HG03565 (cell line): ENCODE measurements around the gene MCM5.
"Not testable (repeated sequence)": the region's sequence is repeated elsewhere in the genome, so short reads cannot be mapped to it uniquely, and the experiment has no call there.

ENCODE experiments used
- ATAC-seq: cut with Tn5 transposase; IDR thresholded peaks from one replicate; pipeline ENCODE4 v1.9.1; 2021; ENCODE audit warnings: mild to moderate bottlenecking, moderate library complexity; ENCODE audit not compliant: unreplicated experiment

MCM5 gene

DNA sequence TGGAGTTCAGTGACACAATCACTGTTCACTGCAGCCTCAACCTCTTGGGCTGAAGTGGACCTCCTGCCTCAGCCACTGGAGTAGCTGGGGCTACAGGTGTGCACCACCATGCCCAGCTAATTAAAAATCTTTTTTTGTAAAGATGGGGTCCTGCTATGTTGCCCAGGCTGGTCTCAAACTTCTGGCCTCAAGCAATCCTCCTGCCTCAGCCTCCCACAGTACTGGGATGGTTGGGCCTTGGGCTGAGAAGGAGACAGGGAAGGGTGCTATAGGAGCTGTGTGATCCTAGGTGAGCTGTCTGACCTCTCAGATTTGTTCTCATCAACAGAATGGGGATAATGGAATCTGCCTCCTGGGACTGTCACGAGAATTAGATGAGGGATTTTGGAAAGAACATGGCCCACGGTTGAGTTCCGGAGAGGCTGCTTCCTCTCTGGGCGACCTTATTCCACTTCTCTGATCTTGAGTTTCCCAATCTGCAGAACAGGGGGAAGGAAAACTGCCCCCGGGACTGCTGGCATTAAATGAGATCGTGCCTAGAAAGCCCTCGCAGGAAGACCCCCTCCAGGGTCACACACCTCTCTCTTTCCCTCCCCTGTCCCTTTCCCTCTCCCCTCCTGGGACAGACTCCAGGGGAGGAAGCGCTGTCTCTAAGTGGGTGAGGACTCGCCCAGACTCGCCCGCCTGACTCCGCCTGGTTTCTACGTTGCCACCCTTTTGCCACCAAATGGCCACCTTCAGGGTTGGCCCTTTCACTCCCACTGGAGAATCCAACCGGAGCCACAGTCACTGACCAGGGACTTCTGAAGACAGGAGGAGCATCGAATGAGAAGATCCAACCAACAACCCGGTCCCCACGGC lies 50.1 kb downstream of the MCM5 start:
- no peak for ATAC-seq

DNA sequence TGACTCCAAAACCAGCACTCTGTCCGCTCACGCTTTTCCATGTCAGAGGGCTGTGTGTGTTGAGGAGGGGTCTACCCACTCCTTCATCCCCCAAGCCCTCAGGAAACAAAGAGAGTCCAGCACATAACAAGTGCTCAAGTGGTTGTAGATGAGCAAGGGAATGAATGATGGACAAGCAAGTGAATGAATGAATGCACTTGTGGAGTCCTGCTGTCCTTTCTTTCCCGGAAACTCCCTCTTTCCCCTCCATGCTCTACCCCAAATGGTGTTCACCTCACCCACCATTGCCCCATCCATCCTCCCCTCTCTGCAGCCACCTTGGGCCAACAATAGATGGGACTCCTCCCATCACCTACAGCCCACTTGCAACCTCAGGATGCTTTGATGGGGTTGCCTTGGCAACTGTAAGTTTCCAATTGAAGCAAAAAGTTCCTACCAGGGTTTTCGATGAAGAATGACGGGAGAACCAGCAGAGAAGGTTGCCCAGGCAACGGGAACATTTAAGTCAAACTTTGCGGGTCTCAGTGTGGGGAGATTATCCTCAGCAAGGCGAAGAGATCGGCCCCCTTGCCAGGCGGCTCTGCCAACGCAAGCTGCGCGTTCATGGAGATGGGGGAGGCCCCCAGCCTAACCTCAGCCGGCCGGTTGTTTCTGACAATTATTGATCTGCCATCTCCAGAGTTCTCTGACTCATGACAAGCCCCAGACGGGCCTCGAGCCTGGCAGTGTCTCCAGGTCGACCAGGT lies 51.1 kb downstream of the MCM5 start:
- ATAC-seq, result no peak

DNA sequence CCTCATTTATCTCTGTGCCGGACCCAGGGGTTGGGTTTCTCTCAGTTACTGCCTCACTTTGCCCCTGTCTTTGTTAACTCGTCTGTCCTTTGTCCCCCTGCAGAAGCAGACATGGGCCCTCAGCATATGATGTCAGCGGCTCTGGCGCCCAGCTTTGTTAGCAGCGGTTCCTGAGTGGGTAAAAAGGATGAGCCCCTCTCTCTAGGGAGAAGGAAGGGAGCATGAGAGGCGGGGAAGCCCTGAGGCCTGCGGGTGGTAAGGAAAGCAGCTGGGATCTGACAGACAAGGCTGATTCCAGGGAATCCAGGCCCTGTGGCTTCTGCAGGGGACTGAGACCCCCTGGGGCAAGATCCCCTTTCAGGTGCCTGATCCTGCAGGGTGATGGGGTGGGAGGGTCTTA lies 51.7 kb downstream of the MCM5 start:
- ATAC-seq, result no peak

DNA sequence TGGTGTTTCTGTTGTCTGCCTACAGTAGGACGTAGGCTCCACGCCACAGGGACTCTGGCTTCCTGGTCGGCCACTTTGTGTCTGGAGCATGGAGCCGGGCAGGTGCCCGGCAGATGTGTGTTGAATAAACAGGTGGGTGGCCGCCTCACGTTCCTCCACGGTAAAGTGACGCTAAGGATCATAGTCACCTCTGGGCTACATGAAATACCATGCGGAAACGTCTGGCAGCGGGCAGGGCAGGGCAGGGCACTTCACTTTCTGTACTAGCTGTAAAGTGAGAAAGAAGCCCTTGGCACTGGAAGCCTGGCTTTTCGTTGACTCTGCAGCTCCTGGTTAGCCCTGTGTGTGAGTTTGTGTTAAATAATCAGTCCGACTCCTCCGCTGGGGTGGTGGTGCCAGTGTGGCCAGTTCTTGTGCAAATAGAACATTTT lies 52.4 kb downstream of the MCM5 start:
- ATAC-seq, result no peak

DNA sequence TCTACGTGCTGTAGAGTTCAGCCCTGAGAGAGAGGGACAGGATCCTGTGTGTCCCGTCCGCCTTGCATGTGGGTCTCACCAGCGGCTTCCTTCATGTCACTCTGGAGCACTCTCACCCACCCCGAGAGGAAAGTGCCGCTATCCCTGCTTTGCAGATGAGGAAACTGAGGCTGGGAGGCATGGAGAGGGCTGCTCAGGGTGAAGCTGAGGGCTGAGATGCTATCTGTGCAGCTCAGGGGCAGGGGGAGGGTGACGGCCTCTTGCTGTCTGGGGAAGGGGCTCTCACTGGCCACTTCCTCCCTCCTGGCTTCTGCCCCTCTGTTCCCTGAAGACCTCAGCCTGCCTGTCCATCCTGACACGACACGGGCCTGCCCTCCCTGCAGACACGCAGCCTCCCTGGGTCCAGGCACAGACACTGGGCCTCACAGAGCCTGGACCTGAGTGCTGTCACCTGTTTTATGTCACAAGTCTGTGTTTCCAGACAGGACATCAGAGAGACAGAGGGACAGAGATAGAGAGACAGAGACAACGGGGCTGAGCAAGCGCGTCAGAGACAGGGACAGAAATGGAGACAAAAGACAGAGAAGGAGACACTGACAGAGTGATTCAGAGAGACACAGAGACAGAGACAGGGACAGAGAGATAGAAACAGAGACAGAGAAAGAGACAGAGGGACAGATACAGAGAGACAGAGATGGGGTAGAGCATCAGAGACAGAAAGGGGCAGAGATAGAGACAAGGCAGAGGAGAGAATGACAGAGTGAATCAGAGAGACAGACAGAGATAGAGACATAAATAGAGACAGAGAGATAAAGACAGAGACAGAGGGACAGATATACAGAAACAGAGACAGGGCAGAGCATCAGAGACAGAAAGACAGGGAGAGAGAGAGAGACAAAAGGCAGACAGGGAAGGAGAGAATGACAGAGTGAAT lies 53.1 kb downstream of the MCM5 start:
- ATAC-seq, result no peak

DNA sequence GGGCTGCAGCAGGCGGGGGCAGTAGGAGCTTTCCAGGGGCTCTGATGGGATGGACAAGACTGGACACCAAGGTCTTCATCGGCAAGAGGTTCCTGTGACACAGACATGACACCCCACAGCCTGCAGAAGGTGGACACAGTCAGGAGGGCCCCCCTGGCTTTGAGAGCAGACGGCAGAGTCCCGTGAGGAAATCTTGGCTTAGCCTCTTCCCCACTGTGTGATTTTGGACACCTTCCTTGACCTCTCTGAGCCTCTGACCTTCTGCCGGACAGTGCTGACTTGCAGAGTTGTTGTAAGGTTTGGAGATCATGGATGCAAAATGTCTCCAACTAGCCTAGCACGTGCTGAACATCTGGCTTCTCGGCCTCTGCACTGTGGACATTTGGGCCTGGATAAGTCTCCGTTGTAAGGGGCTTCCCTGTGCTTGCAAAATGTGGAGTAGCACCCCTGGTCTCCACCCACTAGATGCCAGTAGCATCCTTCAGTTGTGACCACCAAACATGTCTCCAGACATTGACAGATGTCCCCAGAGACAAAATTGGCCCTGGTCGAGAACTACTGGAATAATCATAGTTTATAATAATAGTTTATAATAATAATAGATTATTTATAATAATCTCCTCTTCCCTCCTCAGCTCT lies 54.6 kb downstream of the MCM5 start:
- ATAC-seq, result no peak

DNA sequence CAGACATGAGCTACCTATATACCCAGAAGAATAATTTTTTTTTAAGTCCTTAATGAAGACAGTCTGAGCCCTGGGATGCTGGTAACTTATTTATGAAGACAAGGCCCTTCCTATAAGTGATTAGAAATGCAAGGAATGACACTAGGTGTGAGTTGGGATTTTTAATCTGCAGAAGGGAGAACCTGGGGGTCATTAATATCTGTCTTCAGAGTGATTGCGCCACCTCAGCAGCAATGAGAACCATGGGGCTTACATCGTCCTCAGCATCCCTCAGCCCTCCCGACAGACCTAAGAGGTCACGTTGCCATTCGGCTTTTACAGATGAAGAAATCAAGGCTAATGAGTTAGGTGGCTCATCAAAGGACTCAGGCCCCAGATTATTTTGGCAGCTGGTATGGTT lies 55.6 kb downstream of the MCM5 start:
- ATAC-seq, result no peak

DNA sequence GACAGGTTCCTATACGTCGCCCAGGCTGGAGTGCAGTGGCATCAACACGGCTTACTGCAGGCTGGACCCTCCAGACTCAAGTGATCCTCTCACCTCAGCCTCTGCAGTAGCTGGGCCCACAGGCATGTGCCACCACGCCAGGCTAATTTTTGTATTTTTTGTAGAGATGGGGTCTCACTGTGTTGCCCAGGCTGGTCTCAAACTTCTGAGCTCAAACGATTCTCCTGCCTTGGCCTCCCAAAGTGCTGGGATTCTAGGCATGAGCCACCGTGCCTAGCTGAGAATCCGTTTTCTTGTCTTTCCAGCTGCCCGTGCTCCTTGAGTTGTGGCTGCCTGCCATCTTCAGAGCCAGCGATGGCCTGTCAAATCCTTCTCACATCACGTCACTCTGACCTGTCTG lies 56.8 kb downstream of the MCM5 start:
- no peak for ATAC-seq

DNA sequence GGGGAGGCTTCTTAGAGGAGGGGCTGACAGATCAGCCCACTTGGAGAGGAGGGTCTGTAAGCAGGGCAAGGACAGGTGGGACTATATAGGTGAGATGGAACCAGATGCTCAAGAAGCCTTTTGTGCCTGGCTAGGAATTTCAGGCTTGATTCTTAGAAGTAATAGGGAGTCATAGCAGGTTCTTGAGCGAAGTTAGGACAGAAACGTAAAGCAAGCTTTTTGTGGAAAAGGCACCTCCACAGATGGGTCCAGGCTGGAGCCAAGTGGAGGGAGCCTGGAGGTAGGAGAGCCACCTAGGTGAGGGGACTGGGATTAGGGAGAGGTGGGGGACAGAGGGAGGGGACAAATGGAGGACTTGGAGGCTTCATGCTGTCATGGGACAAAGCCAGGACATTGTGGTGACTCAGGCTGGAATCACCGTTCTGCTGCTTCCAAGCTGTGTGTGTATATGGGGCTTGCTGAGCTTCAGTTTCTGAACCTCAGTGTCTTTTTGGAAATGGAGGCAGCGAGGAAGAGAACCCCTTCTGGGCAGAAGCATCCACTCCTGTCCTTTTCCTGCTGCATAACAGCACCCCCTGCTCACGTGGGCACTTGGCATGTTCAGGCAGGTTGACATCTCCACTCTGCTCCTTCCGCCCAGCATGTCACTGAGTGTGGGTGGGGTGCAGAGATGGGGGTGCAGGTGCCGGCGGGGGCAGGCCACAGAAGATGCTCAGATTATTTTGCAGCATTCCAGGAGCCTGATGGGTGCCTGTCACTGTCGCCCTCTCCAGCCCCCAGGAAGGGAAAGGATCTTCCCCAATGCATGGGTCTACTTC lies 58.0 kb downstream of the MCM5 start:
- no peak for ATAC-seq

DNA sequence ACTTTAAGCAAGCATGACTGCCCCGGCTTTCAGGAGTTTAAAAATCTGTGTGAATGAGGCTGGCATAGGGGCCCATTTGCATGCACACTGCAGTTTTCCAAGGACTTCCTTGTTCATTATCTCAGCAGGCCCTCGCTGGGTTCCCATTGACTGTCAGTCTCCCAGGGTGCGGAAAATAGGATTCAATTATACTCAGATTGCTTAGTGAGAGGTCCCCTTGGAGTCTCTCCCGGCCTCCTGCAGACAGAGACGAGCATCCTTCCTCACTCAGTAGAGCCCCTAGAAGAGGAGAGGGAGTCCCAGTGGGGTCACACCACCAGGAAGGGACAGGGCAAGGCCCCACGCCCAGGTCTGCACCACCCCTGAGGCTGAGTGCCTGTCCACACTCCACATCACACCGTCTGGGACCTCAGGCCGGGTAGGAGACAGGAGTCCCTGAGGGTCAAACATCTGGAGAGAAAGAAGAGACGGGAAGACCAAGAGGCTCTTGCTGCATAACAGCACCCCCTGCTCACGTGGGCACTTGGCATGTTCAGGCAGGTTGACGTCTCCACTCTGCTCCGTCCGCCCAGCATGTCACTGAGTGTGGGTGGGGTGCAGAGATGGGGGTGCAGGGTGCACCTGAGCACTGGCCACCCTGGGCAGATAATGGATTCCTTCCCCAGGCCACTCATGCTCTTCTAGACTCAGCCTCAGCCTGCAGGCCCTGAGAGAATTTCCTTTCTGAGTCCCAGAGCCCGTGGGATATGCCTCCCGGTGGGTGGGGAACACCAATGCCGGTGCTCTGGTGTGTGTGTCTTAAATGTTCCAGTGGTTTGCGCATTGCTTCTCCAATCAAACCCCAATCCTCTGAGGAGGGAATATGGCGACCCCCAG lies 58.8 kb downstream of the MCM5 start:
- ATAC-seq, result no peak

DNA sequence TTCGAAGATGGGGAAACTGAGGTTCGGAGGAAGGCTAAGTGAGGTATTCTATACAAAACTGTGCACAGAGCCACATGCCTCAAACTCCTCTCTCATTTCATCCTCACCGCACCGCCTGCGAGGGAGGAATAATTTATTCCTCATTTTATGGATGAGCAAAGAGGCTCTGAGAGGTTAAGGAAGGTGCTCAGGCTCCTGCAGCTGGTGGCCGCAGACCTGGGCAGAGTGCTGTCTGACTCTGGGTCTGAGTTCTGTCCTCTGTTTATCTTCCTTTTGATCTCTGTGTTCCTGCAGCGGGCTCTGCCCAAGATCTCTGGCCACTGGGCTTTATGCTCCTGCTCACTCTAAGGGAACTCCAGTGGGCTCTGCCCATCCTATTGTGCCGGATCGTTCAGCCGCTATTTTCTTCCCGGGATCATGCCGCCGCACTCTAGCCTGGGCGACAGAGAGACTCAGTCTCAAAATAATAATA lies 59.5 kb downstream of the MCM5 start:
- ATAC-seq, result no peak

DNA sequence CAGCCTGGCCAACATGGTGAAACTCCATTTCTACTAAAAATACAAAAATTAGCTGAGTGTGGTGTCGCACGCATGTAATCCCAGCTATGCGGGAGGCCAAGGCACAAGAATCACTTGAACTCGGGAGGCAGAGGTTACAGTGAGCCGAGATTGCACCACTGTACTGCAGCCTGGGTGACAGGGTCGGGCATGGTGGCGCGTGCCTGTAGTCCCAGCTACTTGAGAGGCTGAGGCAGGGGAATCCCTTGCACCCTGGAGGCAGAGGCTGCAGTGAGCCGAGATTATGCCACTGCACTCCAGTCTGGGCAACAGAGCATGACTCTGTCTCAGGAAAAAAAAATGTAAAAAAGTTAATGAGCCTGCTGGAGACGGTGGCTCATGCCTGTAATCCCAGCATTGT lies 60.0 kb downstream of the MCM5 start:
- not testable (repeated sequence) for ATAC-seq

DNA sequence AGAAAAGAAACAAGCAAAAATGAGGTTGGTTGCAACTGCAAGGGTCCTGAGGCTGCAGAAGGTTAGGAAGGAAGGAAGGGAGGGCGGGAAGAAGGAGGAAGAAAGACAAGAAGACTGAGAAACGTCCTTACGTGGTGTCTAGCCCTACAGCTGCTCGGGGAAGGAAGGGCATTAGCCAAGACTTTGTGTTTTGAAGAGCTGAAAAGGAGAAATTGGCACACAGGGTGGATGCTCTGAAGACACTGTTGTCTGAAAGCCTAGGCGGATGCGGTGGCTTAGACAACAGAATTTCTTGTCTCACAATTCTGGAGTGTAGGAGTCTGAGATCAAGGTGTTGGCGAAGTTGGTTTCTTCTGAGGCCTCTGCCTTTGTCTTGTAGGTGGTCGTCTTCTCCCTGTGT lies 60.7 kb downstream of the MCM5 start:
- ATAC-seq, result no peak

DNA sequence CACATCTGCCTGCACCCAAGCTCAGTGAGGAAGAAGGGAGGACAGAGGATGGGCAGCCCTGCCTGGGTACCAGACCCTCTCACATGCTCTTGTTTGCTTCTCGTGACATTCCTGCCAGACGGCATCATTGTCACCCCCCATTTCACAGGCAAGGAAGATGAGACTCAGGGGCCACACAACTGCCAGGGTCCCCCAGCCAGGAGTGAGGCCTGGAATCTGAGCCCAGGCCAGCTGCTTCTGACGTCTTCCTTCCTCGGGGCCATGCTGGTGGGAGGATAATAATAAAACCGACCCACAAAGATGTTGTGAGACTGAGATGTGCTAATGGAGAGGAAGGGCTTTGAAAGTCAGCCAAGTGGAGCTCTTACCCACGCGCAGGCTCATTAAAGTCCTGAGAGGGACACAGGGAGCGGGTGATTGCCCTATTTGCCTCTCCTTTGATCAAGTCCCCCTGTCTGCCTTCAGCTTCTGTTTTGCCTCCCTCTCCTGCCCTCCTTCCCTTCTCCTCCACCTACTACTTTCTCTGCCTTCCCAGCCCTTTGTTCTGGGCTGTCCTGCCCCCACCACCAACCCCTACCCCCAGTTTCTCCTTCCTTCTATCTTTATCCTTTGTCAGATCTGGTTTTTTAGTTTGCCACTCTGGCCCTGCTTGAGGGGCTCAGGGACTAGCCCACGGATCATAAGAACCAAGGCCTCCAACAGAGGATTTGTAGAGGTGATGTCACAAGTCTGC lies 62.7 kb downstream of the MCM5 start:
- ATAC-seq, result no peak

DNA sequence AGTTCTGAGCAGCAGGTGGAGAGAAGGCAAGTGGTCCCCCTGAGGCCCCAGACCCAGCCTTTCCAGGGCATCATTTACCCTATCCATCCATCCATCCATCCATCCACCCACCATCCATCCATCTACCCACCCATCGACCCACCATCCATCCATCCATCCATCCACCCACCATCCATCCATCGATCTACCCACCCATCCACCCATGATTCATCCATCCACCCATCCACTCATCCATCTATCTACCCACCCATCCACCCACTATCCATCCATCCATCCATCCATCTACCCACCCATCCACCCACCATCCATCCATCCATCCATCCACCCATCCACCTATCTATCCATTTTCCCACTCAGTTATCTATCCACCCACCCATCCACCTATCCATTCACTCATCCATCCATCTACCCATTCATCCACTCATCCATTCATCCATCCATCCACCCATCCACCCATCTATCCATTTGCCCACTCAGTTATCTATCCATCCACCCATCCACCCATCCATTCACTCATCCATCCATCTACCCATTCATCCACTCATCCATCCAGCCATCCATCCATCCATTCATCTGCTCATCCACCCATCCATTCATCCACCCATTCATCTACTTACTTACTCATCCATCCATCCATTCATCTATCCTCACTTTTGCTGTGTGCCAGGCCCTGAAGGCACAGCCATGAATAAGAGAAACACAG lies 63.4 kb downstream of the MCM5 start:
- ATAC-seq, result no peak

DNA sequence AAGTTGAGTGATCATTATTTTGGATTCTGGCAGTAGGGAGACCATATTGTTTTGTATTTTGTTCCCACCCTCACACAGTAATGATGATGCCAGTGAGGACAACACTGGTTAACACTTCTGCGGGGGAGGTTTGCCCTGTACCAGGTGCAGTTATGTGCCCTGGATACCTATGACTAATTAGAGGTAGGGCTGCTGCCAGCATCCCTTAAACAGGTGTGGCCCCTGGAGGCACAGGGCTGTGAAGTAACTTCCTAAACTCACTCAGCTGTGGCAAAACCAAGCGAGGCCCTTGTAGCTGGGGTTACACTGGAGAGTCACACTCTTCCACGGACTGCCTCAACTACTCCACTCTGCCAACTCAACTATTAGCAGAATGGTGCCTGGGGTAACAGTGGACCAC lies 64.5 kb downstream of the MCM5 start:
- no peak for ATAC-seq

DNA sequence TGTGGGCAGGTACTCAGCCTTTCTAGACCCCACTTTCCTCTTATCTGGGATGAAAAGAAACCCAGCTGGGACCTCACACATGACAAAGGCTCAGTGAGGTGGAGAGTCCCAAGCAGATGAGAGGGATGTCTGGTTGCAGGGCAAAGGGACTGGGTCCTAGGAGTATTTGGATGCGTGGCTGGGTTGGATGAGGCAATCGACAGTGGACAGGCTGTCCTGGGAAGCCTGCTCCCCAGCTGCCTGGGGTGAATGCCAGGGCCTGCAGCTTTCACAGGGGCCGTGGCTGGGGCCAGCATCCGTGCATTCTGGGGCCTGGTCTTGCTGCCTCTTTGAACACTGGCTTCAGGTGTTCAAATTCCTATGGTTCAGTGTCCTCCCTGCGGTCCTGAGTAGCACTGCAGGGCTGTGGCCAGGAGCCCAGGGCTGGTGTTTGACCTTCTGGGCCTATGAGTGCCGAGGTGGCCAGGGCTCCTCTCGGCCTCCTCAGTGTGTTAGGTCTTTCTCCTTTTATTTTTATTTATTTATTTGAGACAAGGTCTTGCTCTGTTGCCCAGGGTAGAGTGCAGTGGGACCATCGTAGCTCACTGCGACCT lies 65.3 kb downstream of the MCM5 start:
- no peak for ATAC-seq
